ENCODE measurements around the gene MICU1. TPM values are rescaled to one million over a fixed set of nuclear protein-coding genes. Genes with fewer than 3 reads are reported as not detected.

The MICU1 gene
- total RNA-seq, 4 donors from 2014 or later, result 25.1 to 41.1 (median 34.9) TPM

DNA sequence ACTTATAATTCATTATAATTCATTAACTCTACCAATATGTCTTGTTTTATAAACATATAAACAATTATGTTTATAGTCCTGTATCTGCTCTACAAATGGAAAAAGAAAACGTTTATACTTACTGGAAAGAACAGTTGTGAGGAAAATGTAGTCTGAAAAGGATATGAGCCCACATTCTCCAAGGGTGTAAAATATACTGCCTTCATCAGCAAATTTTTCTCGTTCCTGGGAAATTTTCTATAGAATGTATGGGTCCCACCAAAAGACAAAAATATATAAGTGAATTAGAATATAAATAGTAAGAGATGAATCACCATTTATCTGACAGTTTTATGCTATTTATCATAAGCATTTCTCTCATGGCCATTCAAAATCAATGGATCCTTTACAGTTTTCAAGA is 117.8 kb downstream of the MICU1 start:
- H3K27me3 ChIP-seq, result no peaks in the 10 kb centered on the region
- H3K27ac ChIP-seq, result no peak overlapping the region

GRCh38 chr10:72506474-72506873 is 119.4 kb downstream of the MICU1 start:
- intact Hi-C loops (cut with DNase I; ENCODE audit: low total_unique reads), result loop anchor here (10.0 kb wide), 1 partner anchor 328 kb away; no protein-coding TSS in a partner anchor
- in situ Hi-C loops (cut with MboI; ENCODE audit: low pct_ligation_motif_present in 1 of 4, low pct_unique_long_range_greater_than_20kb in 1 of 4, low sequenced_read_pairs in 3 of 4), result no loop called here

More for the DNA sequence above, 117.8 kb downstream of the MICU1 start:
- WGBS, 2 donors (ENCODE audit: low coverage in 1 of 2), result 58 to 71% methylated on average over 2 of the region's 2 CpGs
- H3K36me3 ChIP-seq, result peaks cover 0 to 4% (median 0%) of the 10 kb centered on the region in 4 donors
- in situ Hi-C loops (cut with MboI; ENCODE audit: low pct_ligation_motif_present in 1 of 4, low pct_unique_long_range_greater_than_20kb in 1 of 4, low sequenced_read_pairs in 3 of 4), result no loop called here
- H3K9me3 ChIP-seq, result peaks cover 4 to 9% of the 10 kb centered on the region in 2 donors
- no peak for TF ChIP-seq POLR2A (IDR thresholded peaks at IDR 0.05)
- TF ChIP-seq EP300 (IDR thresholded peaks at IDR 0.05; ENCODE audit: low read depth), result no peak
- TF ChIP-seq POLR2AphosphoS5 (IDR thresholded peaks at IDR 0.05), result no peak
- TF ChIP-seq, protein P1, sequence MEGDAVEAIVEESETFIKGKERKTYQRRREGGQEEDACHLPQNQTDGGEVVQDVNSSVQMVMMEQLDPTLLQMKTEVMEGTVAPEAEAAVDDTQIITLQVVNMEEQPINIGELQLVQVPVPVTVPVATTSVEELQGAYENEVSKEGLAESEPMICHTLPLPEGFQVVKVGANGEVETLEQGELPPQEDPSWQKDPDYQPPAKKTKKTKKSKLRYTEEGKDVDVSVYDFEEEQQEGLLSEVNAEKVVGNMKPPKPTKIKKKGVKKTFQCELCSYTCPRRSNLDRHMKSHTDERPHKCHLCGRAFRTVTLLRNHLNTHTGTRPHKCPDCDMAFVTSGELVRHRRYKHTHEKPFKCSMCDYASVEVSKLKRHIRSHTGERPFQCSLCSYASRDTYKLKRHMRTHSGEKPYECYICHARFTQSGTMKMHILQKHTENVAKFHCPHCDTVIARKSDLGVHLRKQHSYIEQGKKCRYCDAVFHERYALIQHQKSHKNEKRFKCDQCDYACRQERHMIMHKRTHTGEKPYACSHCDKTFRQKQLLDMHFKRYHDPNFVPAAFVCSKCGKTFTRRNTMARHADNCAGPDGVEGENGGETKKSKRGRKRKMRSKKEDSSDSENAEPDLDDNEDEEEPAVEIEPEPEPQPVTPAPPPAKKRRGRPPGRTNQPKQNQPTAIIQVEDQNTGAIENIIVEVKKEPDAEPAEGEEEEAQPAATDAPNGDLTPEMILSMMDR (IDR thresholded peaks at IDR 0.05), result no peak
- no peaks in the 10 kb centered on the region for H3K4me1 ChIP-seq
- H3K4me3 ChIP-seq, result no peak overlapping the region
- intact Hi-C loops (cut with DNase I; ENCODE audit: low total_unique reads), result loop anchor here (10.0 kb wide), 1 partner anchor 327 kb away; no protein-coding TSS in a partner anchor
- no peak for DNase-seq

GRCh38 chr10:72505435-72505834 is 120.4 kb downstream of the MICU1 start:
- peaks cover 4 to 9% of the 10 kb centered on the region in 2 donors for H3K9me3 ChIP-seq
- TF ChIP-seq POLR2A (IDR thresholded peaks at IDR 0.05), result no peak
- no peak for TF ChIP-seq EP300 (IDR thresholded peaks at IDR 0.05; ENCODE audit: low read depth)
- no peak for TF ChIP-seq POLR2AphosphoS5 (IDR thresholded peaks at IDR 0.05)
- TF ChIP-seq, protein P1 (IDR thresholded peaks at IDR 0.05), result no peak
- no peaks in the 10 kb centered on the region for H3K4me1 ChIP-seq
- H3K4me3 ChIP-seq, result no peak overlapping the region
- no peak overlapping the region for H3K27ac ChIP-seq
- WGBS, 2 donors (ENCODE audit: low coverage in 1 of 2), result 95 to 100% methylated on average over 6 of the region's 6 CpGs
- no peak for DNase-seq
- H3K27me3 ChIP-seq, result no peaks in the 10 kb centered on the region
- peaks cover 0 to 4% (median 0%) of the 10 kb centered on the region in 4 donors for H3K36me3 ChIP-seq
- intact Hi-C loops (cut with DNase I; ENCODE audit: low total_unique reads), result loop anchor here (10.0 kb wide), 1 partner anchor 329 kb away; no protein-coding TSS in a partner anchor
- in situ Hi-C loops (cut with MboI; ENCODE audit: low pct_ligation_motif_present in 1 of 4, low pct_unique_long_range_greater_than_20kb in 1 of 4, low sequenced_read_pairs in 3 of 4), result no loop called here

More at GRCh38 chr10:72506474-72506873, 119.4 kb downstream of the MICU1 start:
- Histone ChIP-seq H3K27ac (no peak overlapping the region), H3K36me3 (peaks cover 0 to 4% (median 0%) of the 10 kb centered on the region in 4 donors), H3K4me1 (no peaks in the 10 kb centered on the region), H3K27me3 (no peaks in the 10 kb centered on the region), H3K4me3 (no peak overlapping the region), H3K9me3 (peaks cover 4 to 9% of the 10 kb centered on the region in 2 donors)
- TF ChIP-seq EP300 (IDR thresholded peaks at IDR 0.05; ENCODE audit: low read depth) (no peak), POLR2AphosphoS5 (IDR thresholded peaks at IDR 0.05) (no peak), POLR2A (IDR thresholded peaks at IDR 0.05) (no peak)
- TF ChIP-seq, protein P1 (IDR thresholded peaks at IDR 0.05), result no peak
- DNase-seq, result no peak

GRCh38 chr10:72503694-72504438 is 122.0 kb downstream of the MICU1 start:
- no peak overlapping the region for H3K4me3 ChIP-seq
- whole genome bisulfite sequencing, 2 donors (ENCODE audit: low coverage in 1 of 2), result 88 to 96% methylated on average over 3 of the region's 3 CpGs
- H3K27ac ChIP-seq, result no peak overlapping the region
- TF ChIP-seq POLR2A (IDR thresholded peaks at IDR 0.05) (no peak), EP300 (IDR thresholded peaks at IDR 0.05; ENCODE audit: low read depth) (no peak), POLR2AphosphoS5 (IDR thresholded peaks at IDR 0.05) (no peak)
- TF ChIP-seq, protein P1 (IDR thresholded peaks at IDR 0.05), result no peak
- in situ Hi-C loops (cut with MboI; ENCODE audit: low pct_ligation_motif_present in 1 of 4, low pct_unique_long_range_greater_than_20kb in 1 of 4, low sequenced_read_pairs in 3 of 4) (no loop called here), intact Hi-C loops (cut with DNase I; ENCODE audit: low total_unique reads) (loop anchor here (10.0 kb wide), 1 partner anchor 331 kb away; no protein-coding TSS in a partner anchor)
- H3K27me3 ChIP-seq, result no peaks in the 10 kb centered on the region
- H3K36me3 ChIP-seq, result peaks cover 0 to 4% (median 0%) of the 10 kb centered on the region in 4 donors
- H3K9me3 ChIP-seq, result peaks cover 4 to 9% of the 10 kb centered on the region in 2 donors
- DNase-seq, result no peak
- no peaks in the 10 kb centered on the region for H3K4me1 ChIP-seq

All from transverse colon (tissue), 4 donors.